GM12891 (cell line): ENCODE results near the gene TEX2.
A peak's percentile ranks its signal among the peaks of the same experiment; 100 is the strongest.

ENCODE experiments used
- DNase-seq: peaks from one replicate; pipeline ENCODE4 v3.0.0; 2011; ENCODE audit warnings: low spot score; ENCODE audit not compliant: insufficient read length
- FAIRE-seq: peaks from 2 replicates; lab custom pipeline; 2011; peaks lifted over from hg19 to GRCh38; lab: Jason Lieb, UNC
- PAX5 ChIP-seq: IDR thresholded peaks from 2 replicates; pipeline ENCODE4 v1.6.1; 2011; ENCODE audit warnings: low read length, moderate library complexity, mild to moderate bottlenecking; ENCODE audit not compliant: insufficient read depth, severe bottlenecking
- POLR2A ChIP-seq: IDR thresholded peaks from 2 replicates; pipeline ENCODE4 v1.6.1; 2011; ENCODE audit warnings: low read depth, low read length, control low read depth
- POLR2AphosphoS5 ChIP-seq: IDR thresholded peaks from 2 replicates; pipeline ENCODE4 v1.6.1; 2011; ENCODE audit warnings: low read depth, low read length, control low read depth
- POU2F2 ChIP-seq: IDR thresholded peaks from 2 replicates; pipeline ENCODE4 v1.6.1; 2011; ENCODE audit warnings: low read depth, mild to moderate bottlenecking, control low read depth, low read length, moderate library complexity
- SPI1 ChIP-seq: IDR thresholded peaks from 2 replicates; pipeline ENCODE4 v1.6.1; 2011; ENCODE audit warnings: low read depth, low read length, control low read depth
- TAF1 ChIP-seq: IDR thresholded peaks from 2 replicates; pipeline ENCODE4 v1.6.1; 2011; ENCODE audit warnings: low read depth, low read length, control low read depth

The TEX2 gene

DNA sequence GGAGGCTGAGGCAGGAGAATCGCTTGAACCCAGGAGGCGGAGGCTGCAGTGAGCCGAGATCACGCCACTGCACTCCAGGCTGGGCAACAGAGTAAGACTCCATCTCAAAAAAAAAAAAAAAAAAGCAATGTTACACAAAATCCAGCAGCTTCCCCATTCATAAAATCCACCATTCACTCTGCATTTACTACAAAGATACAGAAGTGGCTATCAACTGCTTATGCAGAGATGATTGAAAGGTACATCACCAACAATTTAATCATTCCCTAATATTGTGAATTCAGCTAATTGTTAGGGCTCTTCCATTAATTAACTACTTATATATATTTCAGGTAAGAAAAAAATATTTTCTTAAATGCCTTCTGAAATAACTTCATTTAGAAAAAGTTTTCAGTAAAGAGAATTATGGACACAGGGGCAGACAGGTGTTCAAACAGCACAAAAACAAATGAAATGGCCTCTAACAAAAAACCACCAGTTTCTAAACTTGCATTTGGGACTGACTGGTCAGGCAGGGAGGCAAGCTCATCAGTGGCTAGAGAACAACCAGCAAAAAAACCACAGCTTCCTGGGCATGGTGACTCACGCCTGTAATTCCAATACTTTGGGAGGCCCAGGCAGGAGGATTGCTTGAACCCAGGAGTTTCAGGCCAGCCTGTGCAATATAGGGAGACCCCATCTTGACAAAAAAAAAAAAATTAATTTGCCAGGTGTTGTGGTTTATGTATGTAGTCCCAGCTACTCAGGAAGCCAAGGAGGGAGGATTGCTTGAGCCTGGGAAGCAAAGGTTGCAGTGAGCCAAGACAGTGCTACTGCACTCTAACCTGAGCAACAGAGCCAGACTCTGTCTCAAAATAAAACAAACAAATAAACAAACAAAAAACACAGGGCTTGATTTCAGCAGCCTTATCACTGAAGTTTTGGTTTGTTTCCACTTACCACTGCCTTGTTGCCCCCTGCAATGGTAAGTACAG lies 159.4 kb downstream of the TEX2 start:
- DNase-seq (no peak), FAIRE-seq (peak; percentile 13)
- TF ChIP-seq PAX5 (no peak), SPI1 (no peak), POU2F2 (no peak), POLR2A (no peak), POLR2AphosphoS5 (no peak), TAF1 (no peak)

DNA sequence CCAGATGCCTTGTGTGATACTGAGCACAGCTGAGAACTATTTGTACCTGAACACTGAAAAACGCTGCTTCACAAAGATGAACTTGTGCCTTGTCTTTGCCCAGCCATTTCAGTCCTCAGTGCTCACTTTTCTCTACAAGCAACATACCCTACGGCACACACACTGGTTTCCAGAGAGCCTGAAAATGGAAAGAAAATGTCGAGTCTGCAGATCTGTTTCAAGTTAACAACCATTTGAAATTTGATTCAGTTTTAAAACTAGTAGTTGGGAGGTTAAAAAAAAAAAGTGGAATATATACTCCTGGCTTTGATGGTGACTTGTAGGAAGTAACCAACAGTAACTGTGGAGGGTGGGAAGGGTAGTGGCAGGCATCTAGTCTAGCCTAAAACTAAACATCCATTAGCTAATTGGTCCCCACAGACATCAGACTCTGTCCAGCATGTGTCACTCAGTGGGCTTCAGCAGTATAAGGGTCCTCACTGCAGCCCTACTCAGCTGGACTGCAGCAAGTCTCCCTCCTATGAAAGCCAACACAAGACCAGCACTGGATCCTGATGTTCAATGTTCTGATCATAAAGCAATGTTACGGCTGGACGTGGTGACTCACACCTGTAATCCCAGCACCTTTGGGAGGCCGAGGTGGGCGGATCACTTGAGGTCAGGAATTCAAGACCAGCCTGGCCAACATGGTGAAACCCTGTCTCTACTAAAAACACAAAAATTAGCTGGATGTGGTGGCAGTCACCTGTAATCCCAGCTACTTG lies 160.3 kb downstream of the TEX2 start:
- FAIRE-seq (no peak), DNase-seq (no peak)
- TF ChIP-seq POLR2A (no peak), PAX5 (no peak), TAF1 (no peak), SPI1 (no peak), POU2F2 (no peak), POLR2AphosphoS5 (no peak)

DNA sequence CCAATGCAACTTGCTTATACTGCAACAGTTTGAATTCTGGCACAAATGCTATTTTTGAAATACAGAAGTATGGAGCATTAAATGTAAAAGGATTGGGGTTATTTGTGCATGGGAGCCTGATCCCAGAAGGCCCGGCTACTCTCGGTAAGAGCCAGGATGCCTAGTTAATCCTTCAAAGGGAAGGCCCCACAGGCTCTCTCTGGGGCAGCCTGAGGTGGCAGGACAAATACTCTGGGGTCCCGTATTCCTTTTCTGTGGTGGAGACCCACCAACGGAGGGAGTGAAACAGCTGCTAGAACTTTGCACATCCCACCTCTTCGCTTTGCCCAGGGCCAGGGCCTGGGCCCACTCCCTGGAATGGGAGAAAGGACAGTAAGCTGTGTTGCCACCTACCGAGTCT lies 163.5 kb downstream of the TEX2 start:
- DNase-seq (no peak), FAIRE-seq (no peak)
- TF ChIP-seq POU2F2: no peak
- no peak for TF ChIP-seq SPI1
